K562 (cell line): ENCODE data around the gene OMP. TPM values are rescaled to one million over a fixed set of nuclear protein-coding genes. Genes with fewer than 3 reads are reported as not detected.

Experiments
- ATAC-seq: fragments of 200-7000 bp; cut with Tn5 transposase; 3 replicates; pipeline ENCODE4 v1.9.1; 2020; ENCODE audit warnings: moderate library complexity
- BruUV-seq: library from RNA; stranded (reverse); fragments of 400-500 nt; replicated peaks from 2 replicates; lab custom pipeline; 2021; lab: Mats Ljungman, UMichigan
- CTCF ChIA-PET: fragments of 300-600 bp; formaldehyde crosslinking; extraction: SDS; loops from one replicate; lab custom pipeline; 2021; ENCODE audit warnings: low intra/inter-chr PET ratio; lab: Yijun Ruan, JAX
- POLR2A ChIA-PET: fragments of 300-600, 350-650 bp; sonication (Branson Sonifier 250); formaldehyde crosslinking; extraction: SDS; loops from one replicate; lab custom pipeline; 2021; ENCODE audit warnings: antibody characterized with exemption, inconsistent platforms; lab: Yijun Ruan, JAX
- DNase-seq, 4 experiments: peaks; one replicate each; pipeline versions ENCODE4 v3.0.0 to v3.0.0-alpha.2; 2011 to 2018; ENCODE audit warnings: low spot score in 3 of 4, mixed read lengths in 3 of 4; ENCODE audit errors: extremely low read depth in 1 of 4
- FAIRE-seq: peaks from 2 replicates; lab custom pipeline; 2011; peaks lifted over from hg19 to GRCh38; lab: Jason Lieb, UNC
- H2AFZ ChIP-seq: 2 replicates; pipeline ENCODE4 v1.6.0; 2011; ENCODE audit warnings: low read depth, low read length, control low read depth, inconsistent platforms
- H3K27ac ChIP-seq: fragments of 200-600 bp; 3 replicates; pipeline ENCODE4 v1.8.0; 2011; ENCODE audit warnings: low read depth, mild to moderate bottlenecking, control low read depth, inconsistent platforms, low read length, moderate library complexity, mixed read lengths; ENCODE audit errors: extremely low read depth
- H3K27me3 ChIP-seq, 2 experiments: fragments of 300-600 bp in 1 of 2; 2 replicates in 1 of 2; 3 replicates in 1 of 2; pipeline versions ENCODE4 v1.6.0 to v1.8.0; 2011; ENCODE audit warnings: inconsistent platforms in 2 of 2, low read length in 2 of 2, mild to moderate bottlenecking in 1 of 2, mixed read lengths in 1 of 2, moderate library complexity in 1 of 2; ENCODE audit not compliant: control insufficient read depth in 2 of 2, insufficient read depth in 2 of 2
- H3K36me3 ChIP-seq: fragments of 300-600 bp; 3 replicates; pipeline ENCODE4 v1.8.0; 2011; ENCODE audit warnings: mild to moderate bottlenecking, low read length, inconsistent platforms; ENCODE audit not compliant: control insufficient read depth, insufficient read depth
- H3K4me1 ChIP-seq, 2 experiments: fragments of 200-600 bp in 1 of 2; replicated peaks in 1 of 2; 2 replicates in 1 of 2; 3 replicates in 1 of 2; pipeline versions ENCODE4 v1.5.1 to v1.8.0; 2011; ENCODE audit warnings: inconsistent platforms in 2 of 2, low read length in 2 of 2, mild to moderate bottlenecking in 1 of 2, mixed read lengths in 1 of 2, moderate library complexity in 1 of 2; ENCODE audit not compliant: control insufficient read depth in 2 of 2, insufficient read depth in 2 of 2
- H3K4me2 ChIP-seq: 2 replicates; pipeline ENCODE4 v1.6.1; 2011; ENCODE audit warnings: low read length, control low read depth, inconsistent platforms, mixed read lengths; ENCODE audit not compliant: insufficient read depth
- H3K4me3 ChIP-seq: fragments of 200-600 bp; sonication (generic), shearing (Covaris generic); 2 replicates; pipeline ENCODE4 v1.5.1; 2016; ENCODE audit warnings: control low read depth, inconsistent platforms
- H3K79me2 ChIP-seq: fragments of 200-600 bp; 3 replicates; pipeline ENCODE4 v1.8.0; 2011; ENCODE audit warnings: low read length, inconsistent platforms; ENCODE audit not compliant: control insufficient read depth, insufficient read depth
- H3K9ac ChIP-seq, 2 experiments: 2 replicates each; pipeline versions ENCODE4 v1.6.0 to v1.6.1; 2011; ENCODE audit warnings: low read depth in 2 of 2, low read length in 2 of 2, control low read depth in 1 of 2, inconsistent platforms in 1 of 2, mild to moderate bottlenecking in 1 of 2, mixed read lengths in 1 of 2; ENCODE audit not compliant: insufficient read depth in 1 of 2
- H3K9me1 ChIP-seq: one replicate; pipeline ENCODE4 v1.6.0; 2011; ENCODE audit warnings: inconsistent platforms, mild to moderate bottlenecking, low read length, moderate library complexity; ENCODE audit not compliant: control insufficient read depth, insufficient read depth
- H3K9me3 ChIP-seq: replicated peaks from 2 replicates; pipeline ENCODE4 v1.5.1; 2011; ENCODE audit warnings: low read depth, low read length, inconsistent platforms; ENCODE audit not compliant: control insufficient read depth, insufficient read depth
- H4K20me1 ChIP-seq: replicated peaks from 2 replicates; pipeline ENCODE4 v1.6.1; 2011; ENCODE audit warnings: low read length, inconsistent platforms, mixed read lengths; ENCODE audit not compliant: control insufficient read depth, insufficient read depth
- DMBX1 ChIP-seq: fragments of 250-450 bp; sonication (Bioruptor Pico); IDR thresholded peaks from 2 replicates; pipeline ENCODE4 v1.8.0; 2022; ENCODE audit warnings: inconsistent platforms, mild to moderate bottlenecking, moderate library complexity, borderline replicate concordance
- GTF2E2 ChIP-seq: fragments of 200-800 bp; sonication (Bioruptor generic); IDR thresholded peaks from 2 replicates; pipeline ENCODE4 v1.6.1; 2016; ENCODE audit warnings: missing genetic modification characterization, missing compliant biosample characterization
- MYBL2 ChIP-seq, 2 experiments: fragments of 450-650 bp in 1 of 2; sonication (generic) in 1 of 2; formaldehyde crosslinking in 1 of 2; IDR thresholded peaks; 2 replicates each; pipeline versions ENCODE4 v1.6.1 to v1.8.1; 2017 to 2022; ENCODE audit warnings: borderline replicate concordance in 1 of 2, inconsistent platforms in 1 of 2, low read depth in 1 of 2, mild to moderate bottlenecking in 1 of 2, missing genetic modification reagents in 1 of 2, moderate library complexity in 1 of 2
- NR2C1 ChIP-seq, 2 experiments: fragments of 450-650 bp; IDR thresholded peaks; 2 replicates each; pipeline ENCODE4 v1.6.1; 2017; ENCODE audit warnings: mild to moderate bottlenecking in 2 of 2, antibody characterized with exemption in 1 of 2, inconsistent platforms in 1 of 2, missing compliant biosample characterization in 1 of 2, missing genetic modification characterization in 1 of 2
- ZNF75A ChIP-seq: fragments of 450-650 bp; formaldehyde crosslinking; IDR thresholded peaks from 2 replicates; pipeline ENCODE4 v1.4.0; 2020; ENCODE audit warnings: mild to moderate bottlenecking
- ZNF778 ChIP-seq: fragments of 450-650 bp; formaldehyde crosslinking; IDR thresholded peaks from 2 replicates; pipeline ENCODE4 v1.4.0; 2020; ENCODE audit warnings: mild to moderate bottlenecking, moderate library complexity
- WGBS: fragments of 100-300 bp; shearing (Covaris generic); methylation state at CpG from one replicate; pipeline ENCODE4 v1.1.6; 2016; ENCODE audit warnings: low coverage, mixed read lengths; ENCODE audit not compliant: insufficient coverage; ENCODE audit errors: missing lambda C conversion rate; 5-methylcytosine and 5-hydroxymethylcytosine counted together
- in situ Hi-C: fragments of 300-500 bp; cut with MboI; formaldehyde crosslinking; loops from 4 replicates; pipeline ENCODE4 v1.15.0; 2018; ENCODE audit warnings: inconsistent platforms, mixed read lengths
- intact Hi-C: fragments of 100-400 bp; cut with micrococcal nuclease; formaldehyde crosslinking; loops from 2 replicates; pipeline ENCODE4 v1.14.2; 2022
- polyA plus RNA-seq, 8 experiments: library from polyadenylated mRNA; depleted of rRNA in 4 of 8; stranded (reverse) in 5 of 8; unstranded in 3 of 8; fragments of >200 nt; fragmentation: Nextera tagmentation in 2 of 8; fragmentation: Illumina TruSeq in 1 of 8; extraction: Ambion mirVana in 2 of 8; extraction: Trizol in 1 of 8; gene quantifications; 2 replicates each; pipeline versions ENCODE4 v1.2.1 to v1.2.3, GENCODE V29; 2011 to 2014; ENCODE audit warnings: inconsistent platforms in 1 of 8, missing spikeins in 1 of 8
- total RNA-seq, 7 experiments: library from RNA; depleted of rRNA in 6 of 7; stranded (reverse); fragments of >200 nt in 6 of 7; fragmentation: Illumina TruSeq in 2 of 7; extraction: Trizol in 2 of 7; gene quantifications; 2 replicates each; pipeline versions ENCODE4 v1.2.1 to v1.2.3, GENCODE V29; 2011 to 2021; ENCODE audit warnings: low replicate concordance in 1 of 7
- TF ChIP-seq, protein P1 (sequence below): fragments of 250-450 bp; sonication (Bioruptor Pico); IDR thresholded peaks from 2 replicates; pipeline ENCODE4 v1.6.1; 2021; ENCODE audit warnings: mild to moderate bottlenecking
- TF ChIP-seq, protein P2 (sequence below): sonication (generic); formaldehyde crosslinking; IDR thresholded peaks from 2 replicates; pipeline ENCODE4 v1.8.1; 2023; ENCODE audit warnings: mild to moderate bottlenecking, missing genetic modification reagents
- TF ChIP-seq, protein P3 (sequence below): IDR thresholded peaks from 2 replicates; pipeline ENCODE4 v1.6.1; 2016; ENCODE audit warnings: missing genetic modification characterization, missing compliant biosample characterization

Gene OMP
- total and polyA plus RNA-seq, 9 of the 15 experiments (the other 6 are each of a cell fraction or from before 2014, with no cell fraction given), result not detected

DNA sequence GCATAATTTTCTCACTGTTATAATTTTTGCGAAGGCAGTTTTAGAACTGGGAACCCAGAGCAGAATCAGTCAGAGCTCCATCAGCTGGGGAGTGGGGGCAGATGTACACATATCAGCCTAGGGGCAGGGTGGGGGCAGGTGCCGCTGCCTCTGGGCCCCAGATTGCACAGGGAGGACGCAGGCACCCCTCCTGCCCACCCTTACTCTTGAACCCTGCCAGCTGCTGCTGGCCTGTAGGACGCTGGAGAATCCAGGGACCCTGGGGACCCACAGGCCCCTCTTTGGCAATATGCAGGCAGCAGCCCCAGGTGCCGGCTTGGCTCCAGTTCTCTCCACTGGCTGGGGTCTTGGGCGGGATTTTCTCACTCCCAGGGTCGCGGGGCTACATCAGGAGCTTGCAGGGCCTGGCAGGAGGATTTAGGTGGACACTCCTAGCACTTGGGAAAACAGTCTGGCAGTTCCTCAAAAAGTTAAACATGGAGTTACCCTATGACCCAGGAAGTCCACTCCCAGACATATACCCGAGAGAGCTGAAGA, 44.6 kb upstream of the OMP start:
- H3K9me1 ChIP-seq, result no peaks in the 10 kb centered on the region

More for the DNA sequence above, 44.6 kb upstream of the OMP start:
- no peak overlapping the region for H2AFZ ChIP-seq
- 3% methylated on average over 9 of the region's 9 CpGs for WGBS
- CTCF ChIA-PET, result interaction anchor here (0.6 kb wide), 1 partner anchor 144 kb away, joined by 6 read pairs; no protein-coding TSS in a partner anchor
- POLR2A ChIA-PET, result no interaction called here
- no peak overlapping the region for H3K4me2 ChIP-seq
- ATAC-seq (no peak), DNase-seq (no peak), FAIRE-seq (no peak)
- TF ChIP-seq ZNF75A (CRISPR knock-in tag) (no peak), GTF2E2 (tag) (no peak), ZNF778 (CRISPR knock-in tag) (no peak), DMBX1 (CRISPR knock-in tag) (no peak), NR2C1 (IDR thresholded peaks at IDR 0.05) (no peak), NR2C1 (tag; IDR thresholded peaks at IDR 0.05) (no peak), MYBL2 (IDR thresholded peaks at IDR 0.05; ENCODE audit: low read depth) (no peak), MYBL2 (CRISPR knock-in tag; IDR thresholded peaks at IDR 0.05; ENCODE audit: borderline replicate concordance) (no peak)
- TF ChIP-seq, protein P1, sequence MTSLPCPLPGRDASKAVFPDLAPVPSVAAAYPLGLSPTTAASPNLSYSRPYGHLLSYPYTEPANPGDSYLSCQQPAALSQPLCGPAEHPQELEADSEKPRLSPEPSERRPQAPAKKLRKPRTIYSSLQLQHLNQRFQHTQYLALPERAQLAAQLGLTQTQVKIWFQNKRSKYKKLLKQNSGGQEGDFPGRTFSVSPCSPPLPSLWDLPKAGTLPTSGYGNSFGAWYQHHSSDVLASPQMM (CRISPR knock-in tag), result no peak
- TF ChIP-seq, protein P2, sequence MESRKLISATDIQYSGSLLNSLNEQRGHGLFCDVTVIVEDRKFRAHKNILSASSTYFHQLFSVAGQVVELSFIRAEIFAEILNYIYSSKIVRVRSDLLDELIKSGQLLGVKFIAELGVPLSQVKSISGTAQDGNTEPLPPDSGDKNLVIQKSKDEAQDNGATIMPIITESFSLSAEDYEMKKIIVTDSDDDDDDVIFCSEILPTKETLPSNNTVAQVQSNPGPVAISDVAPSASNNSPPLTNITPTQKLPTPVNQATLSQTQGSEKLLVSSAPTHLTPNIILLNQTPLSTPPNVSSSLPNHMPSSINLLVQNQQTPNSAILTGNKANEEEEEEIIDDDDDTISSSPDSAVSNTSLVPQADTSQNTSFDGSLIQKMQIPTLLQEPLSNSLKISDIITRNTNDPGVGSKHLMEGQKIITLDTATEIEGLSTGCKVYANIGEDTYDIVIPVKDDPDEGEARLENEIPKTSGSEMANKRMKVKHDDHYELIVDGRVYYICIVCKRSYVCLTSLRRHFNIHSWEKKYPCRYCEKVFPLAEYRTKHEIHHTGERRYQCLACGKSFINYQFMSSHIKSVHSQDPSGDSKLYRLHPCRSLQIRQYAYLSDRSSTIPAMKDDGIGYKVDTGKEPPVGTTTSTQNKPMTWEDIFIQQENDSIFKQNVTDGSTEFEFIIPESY (CRISPR knock-in tag), result no peak
- TF ChIP-seq, protein P3, sequence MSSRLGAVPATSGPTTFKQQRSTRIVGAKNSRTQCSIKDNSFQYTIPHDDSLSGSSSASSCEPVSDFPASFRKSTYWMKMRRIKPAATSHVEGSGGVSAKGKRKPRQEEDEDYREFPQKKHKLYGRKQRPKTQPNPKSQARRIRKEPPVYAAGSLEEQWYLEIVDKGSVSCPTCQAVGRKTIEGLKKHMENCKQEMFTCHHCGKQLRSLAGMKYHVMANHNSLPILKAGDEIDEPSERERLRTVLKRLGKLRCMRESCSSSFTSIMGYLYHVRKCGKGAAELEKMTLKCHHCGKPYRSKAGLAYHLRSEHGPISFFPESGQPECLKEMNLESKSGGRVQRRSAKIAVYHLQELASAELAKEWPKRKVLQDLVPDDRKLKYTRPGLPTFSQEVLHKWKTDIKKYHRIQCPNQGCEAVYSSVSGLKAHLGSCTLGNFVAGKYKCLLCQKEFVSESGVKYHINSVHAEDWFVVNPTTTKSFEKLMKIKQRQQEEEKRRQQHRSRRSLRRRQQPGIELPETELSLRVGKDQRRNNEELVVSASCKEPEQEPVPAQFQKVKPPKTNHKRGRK (tag), result no peak
- in situ Hi-C loops, result no loop called here
- no peaks in the 10 kb centered on the region for H4K20me1 ChIP-seq
- no peak overlapping the region for H3K4me3 ChIP-seq
- BruUV-seq, result no TSS peak
- intact Hi-C loops, result no loop called here
- no peak overlapping the region for H3K9ac ChIP-seq
- no peaks in the 10 kb centered on the region for H3K79me2 ChIP-seq
- H3K27ac ChIP-seq, result no peak overlapping the region
- H3K4me1 ChIP-seq, result peaks cover 5 to 9% of the 10 kb centered on the region in 2 experiments; a peak in 4 of 5 replicates
- no peaks in the 10 kb centered on the region; the same call in 1 of the 2 replicates for H3K9me3 ChIP-seq
- peaks cover 2 to 16% of the 10 kb centered on the region in 2 experiments; a peak in 2 of 5 replicates for H3K27me3 ChIP-seq
- no peaks in the 10 kb centered on the region for H3K36me3 ChIP-seq
